K562 (cell line): ENCODE results near the gene MYBPC3. TPM values are rescaled to one million over a fixed set of nuclear protein-coding genes. Genes with fewer than 3 reads are reported as not detected.

ENCODE experiments used
- C11orf30 ChIP-seq: fragments of 450-650 bp; IDR thresholded peaks from 2 replicates; pipeline ENCODE4 v1.6.1; 2016; ENCODE audit warnings: low read depth, mild to moderate bottlenecking
- COPS2 ChIP-seq: fragments of 450-650 bp; conservative IDR thresholded peaks from 2 replicates; pipeline ENCODE4 v1.6.1; 2016; ENCODE audit warnings: mild to moderate bottlenecking, moderate library complexity
- JUND ChIP-seq, 2 experiments: IDR thresholded peaks; 2 replicates in 1 of 2; 3 replicates in 1 of 2; pipeline ENCODE4 v1.6.1; 2011; ENCODE audit warnings: borderline replicate concordance in 2 of 2, low read depth in 2 of 2, low read length in 2 of 2, improper control_type of control experiment in 1 of 2, missing biosample characterization in 1 of 2, missing genetic modification characterization in 1 of 2, missing genetic modification reagents in 1 of 2
- MEF2D ChIP-seq: conservative IDR thresholded peaks from 2 replicates; pipeline ENCODE4 v1.6.1; 2016; ENCODE audit warnings: low read depth, missing genetic modification characterization, missing compliant biosample characterization
- NR2C2 ChIP-seq, 2 experiments: fragments of 200-800 bp in 1 of 2; sonication (Bioruptor generic) in 1 of 2; sonication (generic) in 1 of 2; formaldehyde crosslinking in 1 of 2; IDR thresholded peaks; 2 replicates each; pipeline versions ENCODE4 v1.6.1 to v1.8.0; 2016 to 2022; ENCODE audit warnings: mild to moderate bottlenecking in 1 of 2, missing compliant biosample characterization in 1 of 2, missing genetic modification characterization in 1 of 2, missing genetic modification reagents in 1 of 2
- PHF21A ChIP-seq: fragments of 450-650 bp; IDR thresholded peaks from 2 replicates; pipeline ENCODE4 v1.6.1; 2017; ENCODE audit warnings: low read depth, borderline replicate concordance
- POU5F1 ChIP-seq: fragments of 150-350 bp; IDR thresholded peaks from 2 replicates; pipeline ENCODE4 v1.6.1; 2014; ENCODE audit warnings: borderline replicate concordance, low read length, low read depth, mild to moderate bottlenecking; ENCODE audit not compliant: partially characterized antibody
- SIN3A ChIP-seq, 2 experiments: fragments of 150-350 bp in 1 of 2; IDR thresholded peaks; 2 replicates each; pipeline ENCODE4 v1.6.1; 2011 to 2016; ENCODE audit warnings: borderline replicate concordance in 2 of 2, low read depth in 2 of 2, low read length in 2 of 2, mild to moderate bottlenecking in 2 of 2, moderate library complexity in 2 of 2; ENCODE audit not compliant: control insufficient read depth in 1 of 2
- TOE1 ChIP-seq, 2 experiments: fragments of 450-650 bp in 1 of 2; sonication (generic) in 1 of 2; formaldehyde crosslinking in 1 of 2; IDR thresholded peaks; 2 replicates each; pipeline versions ENCODE4 v1.7.1 to v1.8.0; 2016 to 2022; ENCODE audit warnings: borderline replicate concordance in 2 of 2, mild to moderate bottlenecking in 2 of 2, antibody characterized with exemption in 1 of 2, inconsistent platforms in 1 of 2, low read depth in 1 of 2, missing genetic modification reagents in 1 of 2, moderate library complexity in 1 of 2
- ZSCAN29 ChIP-seq: fragments of 450-650 bp; IDR thresholded peaks from 2 replicates; pipeline ENCODE4 v1.6.1; 2017
- polyA plus RNA-seq, 8 experiments: library from polyadenylated mRNA; depleted of rRNA in 4 of 8; stranded (reverse) in 5 of 8; unstranded in 3 of 8; fragments of >200 nt; fragmentation: Nextera tagmentation in 2 of 8; fragmentation: Illumina TruSeq in 1 of 8; extraction: Ambion mirVana in 2 of 8; extraction: Trizol in 1 of 8; gene quantifications; 2 replicates each; pipeline versions ENCODE4 v1.2.1 to v1.2.3, GENCODE V29; 2011 to 2014; ENCODE audit warnings: inconsistent platforms in 1 of 8, missing spikeins in 1 of 8
- total RNA-seq, 7 experiments: library from RNA; depleted of rRNA in 6 of 7; stranded (reverse); fragments of >200 nt in 6 of 7; fragmentation: Illumina TruSeq in 2 of 7; extraction: Trizol in 2 of 7; gene quantifications; 2 replicates each; pipeline versions ENCODE4 v1.2.1 to v1.2.3, GENCODE V29; 2011 to 2021; ENCODE audit warnings: low replicate concordance in 1 of 7
- TF ChIP-seq, protein P1 (sequence below), 2 experiments: fragments of 250-450 bp in 1 of 2; fragments of 450-650 bp in 1 of 2; sonication (Bioruptor Pico) in 1 of 2; IDR thresholded peaks; 2 replicates each; pipeline versions ENCODE4 v1.6.1 to v1.8.0; 2016 to 2021; ENCODE audit warnings: mild to moderate bottlenecking in 2 of 2, moderate library complexity in 2 of 2, missing compliant biosample characterization in 1 of 2, missing genetic modification characterization in 1 of 2
- TF ChIP-seq, protein P2 (sequence below): IDR thresholded peaks from 2 replicates; pipeline ENCODE4 v1.6.1; 2011; ENCODE audit not compliant: insufficient read length; ENCODE audit errors: extremely low read depth
- TF ChIP-seq, protein P3 (sequence below): fragments of 250-450 bp; sonication (Bioruptor Pico); IDR thresholded peaks from 2 replicates; pipeline ENCODE4 v1.5.0; 2021; ENCODE audit warnings: mild to moderate bottlenecking, moderate library complexity
- TF ChIP-seq, protein P4 (sequence below): sonication (generic); formaldehyde crosslinking; IDR thresholded peaks from 2 replicates; pipeline ENCODE4 v1.8.0; 2022; ENCODE audit warnings: missing genetic modification reagents, mild to moderate bottlenecking, moderate library complexity, borderline replicate concordance
- TF ChIP-seq, protein P5 (sequence below): fragments of 450-650 bp; IDR thresholded peaks from 2 replicates; pipeline ENCODE4 v1.6.1; 2016; ENCODE audit warnings: low read depth, mild to moderate bottlenecking, moderate library complexity

The MYBPC3 gene
- total and polyA plus RNA-seq, 9 of the 15 experiments (the other 6 are each of a cell fraction or from before 2014, with no cell fraction given) = 0.01 TPM; not detected in 8

DNA sequence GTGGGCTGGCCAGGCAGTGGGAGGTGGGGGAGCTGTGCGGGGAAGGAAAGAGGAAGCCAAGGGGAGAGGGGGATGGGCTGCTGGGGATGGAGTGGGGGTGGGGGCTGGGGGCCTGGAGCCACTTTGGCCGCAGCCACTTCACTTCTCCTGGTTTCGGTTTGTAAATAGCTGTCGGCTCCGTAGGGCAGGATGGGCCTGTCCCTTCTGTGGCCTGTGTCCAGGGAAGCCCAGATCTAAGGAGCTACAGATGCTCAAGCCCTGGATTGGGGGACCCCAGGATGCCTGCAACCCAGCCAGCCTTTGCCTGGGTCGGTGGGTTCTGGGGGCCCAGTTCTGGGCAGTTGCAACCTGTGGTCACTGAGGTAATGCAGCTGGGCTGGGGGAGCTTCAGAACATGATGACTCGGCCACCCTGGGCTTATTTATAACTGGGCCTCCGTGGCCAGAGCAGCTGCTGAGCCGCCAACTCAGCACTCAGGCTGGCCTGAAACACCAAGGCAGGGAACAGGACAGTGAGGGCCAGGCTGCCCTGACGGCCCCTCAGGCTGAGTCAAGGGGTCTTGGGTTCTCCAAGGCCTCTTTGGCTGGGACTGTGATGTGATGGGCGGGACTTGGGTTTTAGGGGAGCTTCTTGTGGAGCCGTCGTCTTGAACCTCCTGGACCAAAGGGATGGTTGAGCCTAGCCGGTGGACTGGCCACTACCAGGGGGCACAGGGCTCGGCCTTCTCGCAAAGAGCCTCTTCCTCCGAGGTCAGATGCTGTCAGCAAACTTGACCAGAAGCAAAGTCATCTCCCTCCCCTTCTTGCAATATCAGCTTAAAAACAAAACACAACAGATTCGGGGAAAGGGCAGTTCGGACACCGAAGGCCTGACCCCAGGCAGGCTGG lies 40.9 kb upstream of the MYBPC3 start (continued):
- TF ChIP-seq SIN3A (IDR thresholded peaks at IDR 0.05; ENCODE audit: borderline replicate concordance in 2 of 2, control insufficient read depth in 1 of 2, low read depth in 2 of 2, low read length in 2 of 2) = no peak
- no peak for TF ChIP-seq COPS2
- TF ChIP-seq, protein P1, sequence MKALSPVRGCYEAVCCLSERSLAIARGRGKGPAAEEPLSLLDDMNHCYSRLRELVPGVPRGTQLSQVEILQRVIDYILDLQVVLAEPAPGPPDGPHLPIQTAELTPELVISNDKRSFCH (CRISPR knock-in tag; IDR thresholded peaks at IDR 0.05) = no peak
- TF ChIP-seq, protein P1 (tag; IDR thresholded peaks at IDR 0.05) = 0 out of 2 replicates have a peak, but pooled peaks have one; percentile 40
- TF ChIP-seq, protein P2, sequence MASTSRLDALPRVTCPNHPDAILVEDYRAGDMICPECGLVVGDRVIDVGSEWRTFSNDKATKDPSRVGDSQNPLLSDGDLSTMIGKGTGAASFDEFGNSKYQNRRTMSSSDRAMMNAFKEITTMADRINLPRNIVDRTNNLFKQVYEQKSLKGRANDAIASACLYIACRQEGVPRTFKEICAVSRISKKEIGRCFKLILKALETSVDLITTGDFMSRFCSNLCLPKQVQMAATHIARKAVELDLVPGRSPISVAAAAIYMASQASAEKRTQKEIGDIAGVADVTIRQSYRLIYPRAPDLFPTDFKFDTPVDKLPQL = no peak
- no peak for TF ChIP-seq ZSCAN29
- TF ChIP-seq MEF2D (tag) = no peak
- no peak for TF ChIP-seq POU5F1
- TF ChIP-seq PHF21A = no peak
- TF ChIP-seq, protein P3, sequence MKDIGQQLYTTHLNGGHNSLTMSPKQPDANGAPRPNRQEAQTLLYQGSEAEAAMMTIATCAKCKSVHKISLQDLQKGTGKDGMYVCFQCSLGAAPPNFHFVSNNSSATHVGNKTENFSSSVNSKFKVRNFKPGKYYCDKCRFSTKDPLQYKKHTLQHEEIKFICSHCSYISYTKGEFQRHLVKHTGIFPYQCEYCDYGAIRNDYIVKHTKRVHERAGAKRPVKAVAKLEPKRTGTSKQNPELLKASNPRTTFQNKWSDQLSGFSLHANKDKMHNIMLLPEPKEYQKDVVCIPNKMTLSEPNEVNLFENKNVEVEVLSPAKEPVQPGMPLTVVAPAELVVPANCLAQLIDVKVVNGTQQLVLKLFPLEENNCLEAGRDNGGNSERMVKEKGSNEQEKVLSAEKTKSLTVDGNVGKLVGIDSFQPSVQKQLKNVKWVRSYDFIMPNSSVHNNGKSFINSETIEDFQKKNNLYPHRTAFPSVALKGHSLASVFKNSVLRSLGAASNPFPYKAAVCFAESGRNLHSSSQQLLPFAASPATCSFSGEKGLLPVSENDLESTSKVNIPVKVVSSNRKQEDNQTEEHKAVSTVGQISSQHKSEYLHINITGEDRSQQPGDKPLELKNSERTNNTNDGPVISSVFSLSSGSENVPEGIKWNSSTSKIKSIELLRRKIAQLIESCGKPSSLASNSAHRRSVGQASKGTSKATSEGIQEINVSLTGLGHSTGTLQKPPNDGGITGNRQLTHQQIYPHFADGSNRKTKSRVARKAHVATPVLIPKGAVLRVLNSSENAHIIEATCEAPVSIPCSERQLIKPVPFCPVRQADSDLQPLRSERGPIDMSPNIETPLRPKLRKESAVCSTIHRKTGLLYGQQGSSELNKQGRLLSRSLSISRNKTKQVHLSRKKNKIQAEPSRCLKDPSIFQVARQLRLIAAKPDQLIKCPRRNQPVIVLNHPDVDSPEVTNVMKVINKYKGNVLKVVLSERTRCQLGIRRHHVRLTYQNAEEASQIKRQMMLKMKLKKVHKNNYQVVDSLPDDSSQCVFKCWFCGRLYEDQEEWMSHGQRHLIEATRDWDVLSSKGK (CRISPR knock-in tag) = no peak
- TF ChIP-seq NR2C2 (CRISPR knock-in tag; IDR thresholded peaks at IDR 0.05) = peak; percentile 19; the same call in 1 of the 2 replicates
- TF ChIP-seq NR2C2 (tag; IDR thresholded peaks at IDR 0.05) = no peak
- TF ChIP-seq C11orf30 = peak; percentile 69
- no peak for TF ChIP-seq TOE1 (IDR thresholded peaks at IDR 0.05; ENCODE audit: borderline replicate concordance)
- no peak for TF ChIP-seq TOE1 (CRISPR knock-in tag; IDR thresholded peaks at IDR 0.05; ENCODE audit: borderline replicate concordance, low read depth)
- TF ChIP-seq, protein P4, sequence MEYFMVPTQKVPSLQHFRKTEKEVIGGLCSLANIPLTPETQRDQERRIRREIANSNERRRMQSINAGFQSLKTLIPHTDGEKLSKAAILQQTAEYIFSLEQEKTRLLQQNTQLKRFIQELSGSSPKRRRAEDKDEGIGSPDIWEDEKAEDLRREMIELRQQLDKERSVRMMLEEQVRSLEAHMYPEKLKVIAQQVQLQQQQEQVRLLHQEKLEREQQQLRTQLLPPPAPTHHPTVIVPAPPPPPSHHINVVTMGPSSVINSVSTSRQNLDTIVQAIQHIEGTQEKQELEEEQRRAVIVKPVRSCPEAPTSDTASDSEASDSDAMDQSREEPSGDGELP (CRISPR knock-in tag) = peak; percentile 71; the same call in 1 of the 2 replicates
- 0 out of 2 replicates have a peak, but pooled peaks have one; percentile 4 for TF ChIP-seq JUND (IDR thresholded peaks at IDR 0.05; ENCODE audit: borderline replicate concordance, low read depth, low read length)
- no peak for TF ChIP-seq JUND (tag; IDR thresholded peaks at IDR 0.05; ENCODE audit: borderline replicate concordance, low read depth, low read length)
- TF ChIP-seq, protein P5, sequence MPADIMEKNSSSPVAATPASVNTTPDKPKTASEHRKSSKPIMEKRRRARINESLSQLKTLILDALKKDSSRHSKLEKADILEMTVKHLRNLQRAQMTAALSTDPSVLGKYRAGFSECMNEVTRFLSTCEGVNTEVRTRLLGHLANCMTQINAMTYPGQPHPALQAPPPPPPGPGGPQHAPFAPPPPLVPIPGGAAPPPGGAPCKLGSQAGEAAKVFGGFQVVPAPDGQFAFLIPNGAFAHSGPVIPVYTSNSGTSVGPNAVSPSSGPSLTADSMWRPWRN = no peak
